ENCODE measurements around the gene VIPR2.

- TF ChIP-seq CTCF (IDR thresholded peaks at IDR 0.05; ENCODE audit: low read length) (no peak), EZH2phosphoT487 (IDR thresholded peaks at IDR 0.05; ENCODE audit: low read length) (no peak)
These were observed 8.2 kb downstream of the VIPR2 start for GRCh38 chr7:159136442-159136841.

Measured in MM.1S (cell line).